Measurements from ENCODE around the gene EPHA8. TPM values are rescaled to one million over a fixed set of nuclear protein-coding genes. Genes with fewer than 3 reads are reported as not detected.

The EPHA8 gene
- total RNA-seq, 4 donors from 2014 or later = not detected

DNA sequence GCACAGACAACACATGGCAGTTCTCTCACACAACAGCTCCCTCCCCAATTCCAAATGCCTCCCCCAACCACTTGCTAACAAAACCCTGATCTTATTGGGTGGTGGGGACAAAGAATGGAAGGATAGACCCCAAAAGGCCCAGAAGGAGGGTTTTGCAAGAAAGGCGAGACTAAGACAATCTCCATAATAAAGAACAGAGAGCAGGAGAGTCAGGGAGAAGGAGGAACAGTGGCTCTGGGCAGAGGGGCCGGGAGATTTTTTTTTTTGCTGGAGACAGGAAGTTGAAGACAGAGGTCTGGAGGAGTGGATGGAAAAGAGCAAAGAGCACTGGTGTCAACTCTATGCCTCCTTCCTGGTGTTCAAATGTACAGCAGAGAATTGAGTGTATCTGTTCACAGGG lies 66.6 kb downstream of the EPHA8 start:
- no peak overlapping the region for H3K27ac ChIP-seq
- WGBS, 2 donors = 16 to 24% methylated on average over 2 of the region's 2 CpGs

DNA sequence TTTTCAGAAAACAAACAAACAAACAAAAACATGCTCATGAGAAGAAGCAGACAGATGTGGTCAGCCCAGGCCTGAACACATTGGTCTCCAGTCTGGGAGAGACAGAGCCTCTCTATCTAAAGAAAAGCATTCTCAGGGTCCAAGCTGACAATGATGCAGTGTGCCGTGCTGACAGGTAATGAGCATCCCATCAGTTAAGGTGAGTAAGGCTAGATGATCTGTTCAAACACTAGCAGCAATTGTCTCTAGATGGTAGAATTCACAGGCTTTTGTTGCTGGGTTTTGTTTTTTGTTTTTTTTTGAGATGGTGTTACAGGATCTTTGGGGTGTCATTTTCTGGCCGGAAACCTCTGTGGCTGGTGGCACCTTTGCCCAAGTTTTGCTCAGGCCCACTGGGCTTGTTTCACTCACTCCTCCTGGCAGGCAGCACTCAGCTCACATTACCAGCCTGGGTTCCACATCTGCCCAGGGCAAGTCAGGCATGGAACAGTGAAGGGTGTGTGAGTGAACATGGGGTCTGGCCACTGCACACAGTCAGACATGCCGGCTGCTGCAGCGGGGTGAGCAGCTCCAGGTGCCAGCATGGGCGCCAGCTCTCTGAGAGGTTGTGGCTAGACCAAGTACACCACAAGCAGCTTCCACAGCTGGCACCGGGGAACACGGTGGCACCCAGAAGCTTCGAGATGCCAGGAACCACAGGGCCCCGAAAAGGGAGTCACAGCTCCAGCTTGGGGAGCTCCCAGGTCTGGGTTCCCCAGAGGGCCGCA lies 70.6 kb downstream of the EPHA8 start:
- Histone ChIP-seq H3K9me3 (no peaks in the 10 kb centered on the region), H3K36me3 (no peaks in the 10 kb centered on the region), H3K4me3 (no peak overlapping the region), H3K4me1 (no peaks in the 10 kb centered on the region), H3K27me3 (peaks cover 0 to 30% of the 10 kb centered on the region in 2 donors), H3K27ac (no peak overlapping the region)
- TF ChIP-seq POLR2A (IDR thresholded peaks at IDR 0.05) (no peak), EP300 (IDR thresholded peaks at IDR 0.05) (no peak)
- TF ChIP-seq, protein P1, sequence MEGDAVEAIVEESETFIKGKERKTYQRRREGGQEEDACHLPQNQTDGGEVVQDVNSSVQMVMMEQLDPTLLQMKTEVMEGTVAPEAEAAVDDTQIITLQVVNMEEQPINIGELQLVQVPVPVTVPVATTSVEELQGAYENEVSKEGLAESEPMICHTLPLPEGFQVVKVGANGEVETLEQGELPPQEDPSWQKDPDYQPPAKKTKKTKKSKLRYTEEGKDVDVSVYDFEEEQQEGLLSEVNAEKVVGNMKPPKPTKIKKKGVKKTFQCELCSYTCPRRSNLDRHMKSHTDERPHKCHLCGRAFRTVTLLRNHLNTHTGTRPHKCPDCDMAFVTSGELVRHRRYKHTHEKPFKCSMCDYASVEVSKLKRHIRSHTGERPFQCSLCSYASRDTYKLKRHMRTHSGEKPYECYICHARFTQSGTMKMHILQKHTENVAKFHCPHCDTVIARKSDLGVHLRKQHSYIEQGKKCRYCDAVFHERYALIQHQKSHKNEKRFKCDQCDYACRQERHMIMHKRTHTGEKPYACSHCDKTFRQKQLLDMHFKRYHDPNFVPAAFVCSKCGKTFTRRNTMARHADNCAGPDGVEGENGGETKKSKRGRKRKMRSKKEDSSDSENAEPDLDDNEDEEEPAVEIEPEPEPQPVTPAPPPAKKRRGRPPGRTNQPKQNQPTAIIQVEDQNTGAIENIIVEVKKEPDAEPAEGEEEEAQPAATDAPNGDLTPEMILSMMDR (IDR thresholded peaks at IDR 0.05) = no peak
- no peak for DNase-seq (ENCODE audit: low spot score in 2 of 2)
- 82 to 88% methylated on average over 10 of the region's 10 CpGs for WGBS, 2 donors

More for the DNA sequence above, 66.6 kb downstream of the EPHA8 start:
- H3K27me3 ChIP-seq = peaks cover 0 to 54% of the 10 kb centered on the region in 2 donors
- no peak overlapping the region for H3K4me3 ChIP-seq
- DNase-seq (ENCODE audit: low spot score in 2 of 2) = no peak
- no peaks in the 10 kb centered on the region for H3K9me3 ChIP-seq
- TF ChIP-seq EP300 (IDR thresholded peaks at IDR 0.05) (no peak), POLR2A (IDR thresholded peaks at IDR 0.05) (no peak)
- TF ChIP-seq, protein P1 (IDR thresholded peaks at IDR 0.05) = no peak
- H3K4me1 ChIP-seq = no peaks in the 10 kb centered on the region
- no peaks in the 10 kb centered on the region for H3K36me3 ChIP-seq

DNA sequence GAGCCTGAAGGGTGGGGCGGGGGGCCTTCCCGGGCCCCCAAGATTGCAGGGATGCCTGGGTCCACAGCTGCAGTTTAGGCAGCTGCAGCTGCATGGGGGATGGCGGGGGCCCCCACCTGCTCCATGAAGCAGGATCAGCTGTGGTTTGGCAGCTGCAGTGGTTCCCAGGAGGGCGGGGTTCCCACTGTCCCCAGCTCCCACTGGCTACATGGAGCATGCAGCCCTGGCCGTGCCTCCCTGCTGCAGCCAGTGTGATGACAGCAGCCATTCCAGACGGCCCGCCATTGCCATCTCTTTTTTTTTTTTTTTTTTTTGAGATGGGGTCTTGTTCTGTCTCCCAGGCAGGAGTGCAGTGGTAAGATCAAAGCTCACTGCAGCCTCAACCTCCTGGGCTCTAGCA lies 72.1 kb downstream of the EPHA8 start:
- whole genome bisulfite sequencing, 2 donors = 51 to 55% methylated on average over 5 to 6 of the region's 7 CpGs
- DNase-seq (ENCODE audit: low spot score in 2 of 2) = no peak
- Histone ChIP-seq H3K4me1 (no peaks in the 10 kb centered on the region), H3K4me3 (no peak overlapping the region), H3K27me3 (peaks cover 0 to 28% of the 10 kb centered on the region in 2 donors), H3K36me3 (no peaks in the 10 kb centered on the region), H3K9me3 (no peaks in the 10 kb centered on the region), H3K27ac (no peak overlapping the region)
- TF ChIP-seq EP300 (IDR thresholded peaks at IDR 0.05) (no peak), POLR2A (IDR thresholded peaks at IDR 0.05) (no peak)
- TF ChIP-seq, protein P1 (IDR thresholded peaks at IDR 0.05) = no peak

DNA sequence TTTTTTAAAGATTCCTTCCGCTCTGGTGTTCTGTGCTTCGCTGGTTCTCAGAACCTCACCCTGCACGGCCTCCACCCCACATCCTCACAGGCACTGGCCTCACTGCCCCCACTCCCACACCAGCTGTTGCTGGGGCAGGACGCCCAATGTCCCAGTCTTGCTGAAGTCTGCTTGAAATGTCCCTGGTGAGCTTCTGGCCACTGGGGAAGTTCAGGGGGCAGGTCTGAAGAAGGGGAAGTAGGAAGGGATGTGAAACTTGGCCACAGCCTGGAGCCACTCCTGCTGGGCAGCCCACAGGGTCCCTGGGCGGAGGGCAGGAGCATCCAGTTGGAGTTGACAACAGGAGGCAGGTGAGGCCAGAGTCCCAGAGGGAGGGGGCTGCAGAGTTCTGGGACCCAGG lies 73.1 kb downstream of the EPHA8 start, which contains the start of gene C1QA:
C1QA (plus strand) TSS at position 276 of the 400 bp plus-strand sequence. CDS start 989 bp downstream, outside the sequence.
- DNase-seq (ENCODE audit: low spot score in 2 of 2) = peak; percentile 28 to 43
- Histone ChIP-seq H3K9me3 (no peaks in the 10 kb centered on the region), H3K4me1 (no peaks in the 10 kb centered on the region), H3K4me3 (peak within 1 kb of the TSS in 3 of 4 donors; percentile 9 to 41 (median 19)), H3K27ac (no peak within 1 kb of the TSS), H3K27me3 (peaks cover 0 to 34% of the 10 kb centered on the region in 2 donors), H3K36me3 (no peaks in the 10 kb centered on the region)
- WGBS, 2 donors = 49 to 56% methylated on average over 5 of the region's 5 CpGs
- TF ChIP-seq POLR2A (IDR thresholded peaks at IDR 0.05) = no peak
- TF ChIP-seq, protein P1 (IDR thresholded peaks at IDR 0.05) = no peak
- TF ChIP-seq EP300 (IDR thresholded peaks at IDR 0.05) = peak in 1 of 2 donors; percentile 84

DNA sequence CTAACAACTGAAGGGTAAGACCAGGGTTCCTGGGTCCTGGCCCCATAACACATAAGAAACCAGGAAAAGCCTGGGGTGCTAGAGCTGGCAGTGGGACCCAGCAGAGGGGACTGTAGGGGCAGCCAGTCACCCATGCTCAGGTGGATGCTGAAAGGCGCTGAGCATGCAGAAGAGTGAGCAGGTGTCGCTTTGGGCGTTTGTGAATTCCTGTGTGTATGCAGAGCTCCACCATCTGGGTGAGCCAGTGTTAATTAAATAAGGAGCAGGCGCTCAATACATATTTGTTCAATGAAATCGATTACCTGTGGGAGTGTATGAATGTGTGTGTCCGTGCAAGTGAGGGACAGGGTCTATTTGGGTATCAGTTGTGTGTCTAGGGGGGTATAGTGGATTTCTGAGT lies 73.6 kb downstream of the EPHA8 start:
- TF ChIP-seq, protein P1 (IDR thresholded peaks at IDR 0.05) = no peak
- no peak for TF ChIP-seq EP300 (IDR thresholded peaks at IDR 0.05)
- no peak for TF ChIP-seq POLR2A (IDR thresholded peaks at IDR 0.05)
- Histone ChIP-seq H3K36me3 (no peaks in the 10 kb centered on the region), H3K9me3 (no peaks in the 10 kb centered on the region), H3K4me1 (peaks cover 0 to 3% (median 1%) of the 10 kb centered on the region in 4 donors), H3K27me3 (peaks cover 0 to 39% of the 10 kb centered on the region in 2 donors), H3K27ac (no peak overlapping the region), H3K4me3 (peak overlapping the region in 2 of 4 donors; percentile 19 to 41)
- DNase-seq (ENCODE audit: low spot score in 2 of 2) = no peak
- WGBS, 2 donors = 72 to 77% methylated on average over 6 of the region's 6 CpGs

All from tibial nerve (tissue), 4 donors.